SIG-M5 (cell line): Measurements from ENCODE around the gene LANCL3.
"Not testable (repeated sequence)": the region's sequence is repeated elsewhere in the genome, so short reads cannot be mapped to it uniquely, and the experiment has no call there.

Experiments used
- DNase-seq: peaks from one replicate; lab custom pipeline; 2025; lab: John Stamatoyannopoulos, UW

LANCL3 gene

GRCh38 chrX:37571426-37572107, at the start of gene LANCL3:
Gene LANCL3 (plus strand): TSS chrX:37571661. CDS start chrX:37571871, 210 bp downstream.
- not testable (repeated sequence) for DNase-seq

- not testable (repeated sequence) for DNase-seq
Observed at GRCh38 chrX:37523673-37524072, 47.8 kb upstream of the LANCL3 start.

- no peak for DNase-seq
Observed at GRCh38 chrX:37541991-37542390, 29.5 kb upstream of the LANCL3 start.

- DNase-seq: no peak
Observed at GRCh38 chrX:37542791-37543190, 28.7 kb upstream of the LANCL3 start.

- no peak for DNase-seq
Observed at GRCh38 chrX:37543324-37543723, 28.1 kb upstream of the LANCL3 start.

GRCh38 chrX:37544531-37544930, 26.9 kb upstream of the LANCL3 start:
- not testable (repeated sequence) for DNase-seq

GRCh38 chrX:37545066-37545465, 26.4 kb upstream of the LANCL3 start:
- DNase-seq: no peak

- DNase-seq: not testable (repeated sequence)
Observed at GRCh38 chrX:37549619-37550018, 21.8 kb upstream of the LANCL3 start.

- no peak for DNase-seq
Observed at GRCh38 chrX:37553476-37553875, 18.0 kb upstream of the LANCL3 start.

- not testable (repeated sequence) for DNase-seq
Observed at GRCh38 chrX:37565254-37565653, 6.2 kb upstream of the LANCL3 start.

- DNase-seq: not testable (repeated sequence)
Observed at GRCh38 chrX:37570349-37570748, 1.1 kb upstream of the LANCL3 start.

- DNase-seq: not testable (repeated sequence)
Observed at GRCh38 chrX:37572108-37572587, 687 bp downstream of the LANCL3 start.

GRCh38 chrX:37573121-37573520, 1.7 kb downstream of the LANCL3 start:
- DNase-seq: not testable (repeated sequence)

GRCh38 chrX:37578045-37578444, 6.6 kb downstream of the LANCL3 start:
- DNase-seq: no peak

GRCh38 chrX:37580080-37580479, 8.6 kb downstream of the LANCL3 start:
- DNase-seq: no peak

- DNase-seq: not testable (repeated sequence)
Observed at GRCh38 chrX:37587337-37587736, 15.9 kb downstream of the LANCL3 start.

GRCh38 chrX:37590047-37590446, 18.6 kb downstream of the LANCL3 start:
- no peak for DNase-seq

GRCh38 chrX:37594755-37595382, 23.4 kb downstream of the LANCL3 start:
- DNase-seq: no peak

GRCh38 chrX:37599729-37600128, 28.3 kb downstream of the LANCL3 start:
- DNase-seq: no peak

GRCh38 chrX:37603938-37604409, 32.5 kb downstream of the LANCL3 start:
- no peak for DNase-seq

- no peak for DNase-seq
Observed at GRCh38 chrX:37607243-37607642, 35.8 kb downstream of the LANCL3 start.

GRCh38 chrX:37608156-37608555, 36.7 kb downstream of the LANCL3 start:
- DNase-seq: no peak

GRCh38 chrX:37609727-37610126, 38.3 kb downstream of the LANCL3 start:
- DNase-seq: no peak
